CD4-positive, alpha-beta T cell treated with Interleukin-6 at 100 ng/mL for 8 hours (primary cell): ENCODE results near the gene APBA2.

ENCODE experiments used
- DNase-seq: peaks from one replicate; pipeline ENCODE4 v3.0.0-alpha.2; 2020; ENCODE audit warnings: mixed read lengths, low spot score

The APBA2 gene

DNA sequence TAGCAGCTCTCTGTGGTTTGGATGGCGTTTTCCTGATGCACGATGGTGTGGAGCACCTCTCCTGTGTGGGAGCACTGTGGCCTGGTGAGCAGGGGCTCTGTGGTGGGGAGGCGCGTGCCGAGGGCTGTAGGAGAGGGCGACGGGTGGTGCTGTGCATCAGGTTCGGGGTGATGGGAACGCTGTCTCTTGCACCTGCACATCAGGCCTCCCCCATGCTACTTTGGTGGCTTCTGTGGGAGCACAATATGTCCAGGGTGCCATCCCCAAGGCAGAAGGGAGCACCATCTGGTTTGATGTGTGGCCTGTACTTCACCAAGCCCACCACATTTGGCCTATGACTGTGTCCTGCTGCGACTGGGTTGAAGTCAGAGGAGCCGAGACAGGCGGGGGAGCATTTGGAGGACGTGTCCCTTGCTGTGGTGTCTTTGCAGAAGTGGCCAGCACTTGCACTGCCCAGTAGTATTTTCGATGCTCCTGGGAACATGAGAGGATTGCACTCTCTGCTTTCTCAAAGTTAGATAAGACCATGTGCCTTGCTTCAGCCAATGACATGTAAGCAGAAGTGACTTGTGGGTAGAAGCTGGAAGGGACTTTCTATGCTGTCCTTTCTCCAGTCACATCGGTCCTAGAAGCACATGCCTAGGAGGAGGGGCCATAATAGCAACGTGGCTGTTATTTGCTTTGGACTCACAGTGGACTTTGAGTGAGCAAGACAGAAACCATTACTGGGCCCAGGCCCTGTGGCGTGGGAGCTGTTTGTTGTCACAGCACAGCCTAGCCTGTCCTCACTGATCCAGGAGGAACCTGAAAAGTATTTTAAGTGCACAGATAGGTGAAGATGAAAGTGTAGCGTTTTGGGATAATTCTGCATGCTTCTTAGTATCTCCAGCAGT, 72.1 kb downstream of the APBA2 start:
- no peak for DNase-seq

DNA sequence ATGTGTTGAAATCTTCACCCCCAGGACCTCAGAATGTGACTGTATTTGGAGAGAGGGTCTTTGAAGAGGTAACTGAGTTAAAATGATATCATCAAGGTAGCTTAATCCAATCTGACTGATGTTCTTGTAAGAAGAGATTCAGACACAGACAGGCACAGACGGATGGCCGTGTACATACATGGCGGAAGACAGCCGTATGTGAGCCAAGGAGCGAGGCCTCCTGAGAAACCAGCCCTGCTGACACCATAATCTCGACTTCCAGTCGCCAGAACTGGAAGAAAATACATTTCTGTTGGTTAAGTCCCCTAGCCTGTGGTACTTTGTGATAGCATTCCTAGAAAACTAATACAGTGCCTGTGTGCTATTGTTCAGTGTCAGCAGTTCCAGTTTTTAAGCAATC, 73.6 kb downstream of the APBA2 start:
- DNase-seq, result no peak

DNA sequence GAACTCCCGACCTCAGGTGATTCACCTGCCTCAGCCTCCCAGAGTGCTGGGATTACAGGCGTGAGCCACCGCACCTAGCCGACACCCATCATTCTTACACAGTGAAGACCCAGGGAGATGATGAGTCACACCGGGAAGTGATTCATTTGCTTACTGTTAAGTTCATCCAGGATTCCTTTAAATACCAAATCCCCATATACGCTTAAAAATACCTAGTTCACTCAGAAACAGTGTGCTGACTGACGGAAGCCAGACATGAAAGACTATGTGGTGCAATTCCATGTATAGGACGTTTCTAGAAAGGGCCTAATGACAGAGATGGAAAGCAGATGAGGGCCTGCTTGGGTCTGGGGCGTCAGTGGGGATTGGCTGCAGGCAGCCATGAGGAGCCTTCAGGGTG, 75.2 kb downstream of the APBA2 start:
- DNase-seq, result no peak

DNA sequence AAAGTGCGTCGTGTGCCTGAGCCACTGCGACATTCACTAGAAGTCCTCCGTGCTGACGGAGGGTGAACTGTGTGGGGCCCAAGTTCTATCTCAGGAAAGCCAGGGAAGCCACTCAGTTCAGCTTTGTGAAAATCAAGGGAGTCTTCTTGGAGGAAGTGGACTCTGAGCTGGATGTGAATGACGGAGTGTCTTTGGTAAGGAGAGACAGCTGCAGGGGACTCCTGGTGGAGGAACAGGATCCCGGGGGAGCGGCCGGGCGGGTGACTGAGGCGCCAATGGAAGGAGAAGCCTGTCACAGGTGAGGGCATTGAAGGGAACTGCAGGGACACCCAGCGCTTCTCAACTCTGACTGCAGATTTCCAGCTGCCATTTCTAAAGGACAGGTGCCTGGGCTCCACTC, 75.6 kb downstream of the APBA2 start:
- no peak for DNase-seq

GRCh38 chr15:28962851-28963710, 77.3 kb downstream of the APBA2 start:
- DNase-seq, result no peak

DNA sequence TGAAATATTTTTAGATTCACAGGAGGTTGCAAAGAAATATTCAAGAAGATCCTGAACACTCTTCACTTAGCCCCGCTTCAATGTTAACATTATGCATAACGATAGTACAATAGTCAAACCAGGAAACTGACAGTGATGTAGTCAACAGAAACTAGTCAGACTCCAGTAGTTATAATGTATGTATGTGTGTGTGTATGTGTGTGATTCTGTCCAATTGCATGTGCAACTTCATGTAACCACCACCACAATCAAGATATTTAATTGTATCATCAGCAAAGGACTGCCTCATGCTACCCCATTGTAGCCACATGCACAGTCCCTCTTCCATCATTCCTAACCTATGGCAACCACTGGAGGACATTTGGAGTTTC, 77.9 kb downstream of the APBA2 start:
- DNase-seq, result no peak

DNA sequence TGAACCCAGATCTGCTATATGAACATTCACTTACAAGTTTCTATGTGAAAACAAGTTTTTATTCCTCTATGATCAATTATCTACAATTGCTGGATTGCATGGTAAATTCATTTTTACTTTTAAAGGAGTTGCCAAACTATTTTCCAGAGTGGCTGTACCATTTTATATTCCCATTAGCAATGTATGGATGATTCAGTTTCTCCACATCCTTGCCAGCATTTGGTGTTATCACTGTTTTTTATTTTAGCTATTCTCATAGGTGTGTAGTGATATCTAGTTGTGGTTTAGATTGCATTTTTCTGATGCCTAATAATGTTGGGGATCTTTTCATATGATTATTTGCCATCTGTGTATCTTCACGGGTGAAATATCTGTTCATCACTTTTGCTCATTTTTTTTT, 78.3 kb downstream of the APBA2 start:
- DNase-seq, result no peak

- DNase-seq, result no peak
Observed at GRCh38 chr15:28967066-28967465, 81.3 kb downstream of the APBA2 start.

DNA sequence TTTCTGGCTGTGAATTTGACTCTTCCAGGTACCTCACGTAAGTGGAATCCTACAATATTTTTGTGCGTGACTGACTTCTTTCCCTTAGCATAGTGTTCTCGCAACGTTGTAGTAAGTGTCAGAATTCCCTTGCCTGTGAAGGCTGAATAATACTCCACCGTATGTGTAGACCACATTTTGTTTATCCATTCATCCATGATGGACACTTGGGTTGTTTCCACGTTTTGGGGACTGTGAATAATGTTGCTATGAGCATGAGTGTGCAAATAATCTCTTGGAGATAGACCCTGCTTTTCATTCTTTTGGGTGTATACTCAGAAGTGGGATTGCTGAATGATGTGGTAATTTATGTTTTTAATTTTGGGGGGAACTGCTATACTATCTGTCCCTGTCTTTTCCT, 82.2 kb downstream of the APBA2 start:
- no peak for DNase-seq

GRCh38 chr15:28969511-28970085, 83.8 kb downstream of the APBA2 start:
- no peak for DNase-seq

DNA sequence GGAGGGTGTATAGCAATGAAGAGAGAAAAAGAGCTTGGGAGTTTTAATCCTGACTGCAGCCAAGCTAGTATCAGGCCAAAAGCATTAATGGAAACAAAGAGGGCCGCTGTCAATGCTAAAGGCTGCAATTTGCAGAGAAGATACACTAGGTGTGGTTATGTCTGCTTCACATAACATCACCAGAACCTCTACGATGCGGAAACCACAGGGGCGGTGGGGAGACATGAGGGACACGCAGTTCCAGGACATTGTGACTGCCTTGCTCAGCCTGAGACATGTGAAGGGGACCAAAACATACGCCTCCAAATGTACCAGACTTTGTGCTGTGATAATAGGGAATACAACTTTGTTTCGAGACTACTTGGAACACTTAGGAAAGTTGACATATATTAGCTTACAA, 88.4 kb downstream of the APBA2 start:
- peak; percentile 16 for DNase-seq

- peak; percentile 74 for DNase-seq
Observed at GRCh38 chr15:28975766-28976179, 90.0 kb downstream of the APBA2 start.

GRCh38 chr15:28977377-28978010, 91.7 kb downstream of the APBA2 start:
- no peak for DNase-seq

DNA sequence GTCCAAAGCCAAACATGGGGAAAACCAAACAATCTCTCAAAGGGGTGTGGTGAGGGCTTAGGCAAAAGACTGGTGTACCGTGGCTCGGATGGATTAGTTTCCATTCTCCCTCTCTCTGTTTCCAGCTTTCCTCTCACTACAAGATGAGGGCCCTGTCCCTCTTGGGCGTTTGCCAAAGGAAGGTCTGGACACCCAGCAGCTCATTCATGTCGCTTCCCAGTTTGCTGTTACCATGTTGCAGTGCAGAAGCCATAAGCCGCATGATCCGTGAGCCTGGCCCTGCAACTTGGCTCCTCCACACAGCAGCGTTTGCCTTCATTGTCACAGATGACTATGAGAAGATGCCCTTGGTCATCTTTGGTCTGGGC, 92.2 kb downstream of the APBA2 start:
- no peak for DNase-seq

GRCh38 chr15:28978661-28979060, 92.9 kb downstream of the APBA2 start:
- no peak for DNase-seq

DNA sequence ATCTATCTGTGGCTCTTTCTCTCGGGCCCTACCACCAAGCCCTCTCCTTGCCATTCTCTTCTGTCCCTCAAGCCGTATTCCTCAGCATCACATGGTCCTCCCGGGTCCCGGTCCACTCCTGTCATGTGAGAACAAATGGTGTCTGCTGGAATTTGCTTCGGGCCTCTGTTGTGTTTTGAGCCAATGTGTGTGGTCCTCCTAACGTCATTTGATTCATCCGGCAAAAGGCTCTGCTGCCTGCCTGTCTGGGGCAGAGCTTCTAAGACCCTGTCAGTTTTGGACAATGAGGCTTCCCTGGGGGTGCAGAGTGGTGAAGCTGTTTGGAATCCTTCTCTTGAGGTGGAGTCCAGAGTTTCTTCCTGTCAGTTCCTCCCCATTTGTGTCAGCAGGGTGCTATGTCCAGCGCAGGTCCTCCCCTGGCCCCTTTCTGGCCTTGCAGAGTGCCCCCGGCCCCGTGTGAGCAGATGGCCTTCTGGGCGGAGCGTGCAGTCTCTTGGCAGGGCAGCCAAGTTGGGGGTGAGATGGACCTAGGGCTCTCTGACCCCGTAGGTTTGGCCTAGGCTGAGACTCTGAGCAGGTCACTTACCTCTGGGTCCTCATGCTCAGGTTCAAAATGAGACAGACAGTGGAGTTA, 93.6 kb downstream of the APBA2 start:
- DNase-seq, result no peak

GRCh38 chr15:28980709-28981350, 95.1 kb downstream of the APBA2 start:
- no peak for DNase-seq

- DNase-seq, result no peak
Observed at GRCh38 chr15:28981351-28981720, 95.6 kb downstream of the APBA2 start.

DNA sequence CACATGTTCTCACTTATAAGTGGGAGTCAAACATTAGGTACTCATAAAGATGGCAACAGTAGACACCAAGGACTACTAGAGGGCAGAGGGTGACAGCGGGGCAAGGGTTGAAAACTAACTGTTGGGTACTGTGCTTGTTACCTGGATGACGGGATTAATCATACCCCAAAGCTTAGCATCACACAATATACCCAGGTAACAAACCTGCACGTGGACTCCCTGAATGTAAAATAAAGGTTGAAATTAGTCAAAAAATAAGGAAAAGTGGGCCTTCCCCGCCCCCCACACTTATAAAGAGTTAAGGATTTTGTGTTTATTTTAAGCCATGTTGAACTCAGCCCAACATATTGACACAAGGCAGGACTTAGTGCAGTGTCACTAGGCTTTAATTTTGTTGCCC, 96.1 kb downstream of the APBA2 start:
- DNase-seq, result no peak

- DNase-seq, result no peak
Observed at GRCh38 chr15:28982886-28983285, 97.1 kb downstream of the APBA2 start.
